Measurements from ENCODE around the gene TGFBR2.

TGFBR2 gene

GRCh38 chr3:30626443-30627180, 20.2 kb downstream of the TGFBR2 start (continued):
- TF ChIP-seq ZNF747 (tag by site-specific recombination; IDR thresholded peaks at IDR 0.05) (no peak), ZNF398 (tag by site-specific recombination; IDR thresholded peaks at IDR 0.05) (no peak), KLF1 (tag by site-specific recombination; IDR thresholded peaks at IDR 0.05) (no peak), KLF10 (tag by site-specific recombination; IDR thresholded peaks at IDR 0.05) (no peak), ZNF133 (tag by site-specific recombination; IDR thresholded peaks at IDR 0.05) (no peak), ZNF416 (tag by site-specific recombination; IDR thresholded peaks at IDR 0.05) (no peak), SCRT2 (tag by site-specific recombination; IDR thresholded peaks at IDR 0.05) (no peak), AEBP2 (tag by site-specific recombination; IDR thresholded peaks at IDR 0.05; ENCODE audit: borderline replicate concordance) (no peak), ZNF837 (tag by site-specific recombination; IDR thresholded peaks at IDR 0.05) (no peak), ZNF777 (tag by site-specific recombination; IDR thresholded peaks at IDR 0.05; ENCODE audit: borderline replicate concordance) (no peak), FEZF1 (tag by site-specific recombination; IDR thresholded peaks at IDR 0.05) (peak; percentile 17; the same call in 1 of the 2 replicates), ZFP37 (tag by site-specific recombination; IDR thresholded peaks at IDR 0.05) (no peak), ZNF560 (tag by site-specific recombination; IDR thresholded peaks at IDR 0.05; ENCODE audit: borderline replicate concordance) (no peak), ZNF654 (tag by site-specific recombination; IDR thresholded peaks at IDR 0.05; ENCODE audit: low read depth) (no peak), ZNF785 (tag by site-specific recombination; IDR thresholded peaks at IDR 0.05) (no peak), ZBTB10 (tag by site-specific recombination; IDR thresholded peaks at IDR 0.05) (no peak), ZNF335 (tag by site-specific recombination; conservative IDR thresholded peaks at IDR 0.05) (peak; percentile 51; the same call in 1 of the 2 replicates), ZNF768 (tag by site-specific recombination; IDR thresholded peaks at IDR 0.05) (no peak), ZNF473 (tag by site-specific recombination; IDR thresholded peaks at IDR 0.05) (no peak), ZNF629 (tag by site-specific recombination; IDR thresholded peaks at IDR 0.05) (peak; percentile 90), ZNF26 (tag by site-specific recombination; IDR thresholded peaks at IDR 0.05) (no peak), ZNF670 (tag by site-specific recombination; IDR thresholded peaks at IDR 0.05; ENCODE audit: low read depth) (no peak), ZNF169 (tag by site-specific recombination; IDR thresholded peaks at IDR 0.05) (no peak), ZBTB17 (tag by site-specific recombination; IDR thresholded peaks at IDR 0.05) (no peak), ZNF645 (tag by site-specific recombination; IDR thresholded peaks at IDR 0.05) (no peak), ZNF621 (tag by site-specific recombination; IDR thresholded peaks at IDR 0.05) (no peak), ZNF2 (tag by site-specific recombination; IDR thresholded peaks at IDR 0.05) (no peak), ZNF664 (tag by site-specific recombination; IDR thresholded peaks at IDR 0.05) (no peak), ZFP41 (tag by site-specific recombination; IDR thresholded peaks at IDR 0.05; ENCODE audit: borderline replicate concordance) (no peak), ZNF37A (tag by site-specific recombination; IDR thresholded peaks at IDR 0.05) (no peak), ZNF239 (tag by site-specific recombination; IDR thresholded peaks at IDR 0.05) (no peak), GLI4 (tag by site-specific recombination; IDR thresholded peaks at IDR 0.05) (no peak)

Data from HEK293 (cell line).